Tibial nerve (tissue), 4 donors: Measurements from ENCODE around the gene DCP1B. TPM values are rescaled to one million over a fixed set of nuclear protein-coding genes. Genes with fewer than 3 reads are reported as not detected.

Source experiments
- DNase-seq, 2 donors: peaks; one replicate each; pipeline ENCODE4 v3.0.0-alpha.2; 2019; ENCODE audit warnings: low spot score in 2 of 2
- H3K27ac ChIP-seq, 4 donors: fragments of 200-600 bp; sonication (generic) in 3 of 4; one replicate each; pipeline ENCODE4 v1.5.1; 2017 to 2019; ENCODE audit warnings: mild to moderate bottlenecking in 1 of 4
- H3K27me3 ChIP-seq, 2 donors: fragments of 200-600 bp; sonication (generic) in 1 of 2; one replicate each; pipeline versions ENCODE4 v1.5.1 to v1.6.0; 2017 to 2019
- H3K36me3 ChIP-seq, 3 donors: fragments of 200-600 bp; sonication (generic); one replicate each; pipeline ENCODE4 v1.5.1; 2018 to 2019
- H3K4me1 ChIP-seq, 4 donors: fragments of 200-600 bp; sonication (generic) in 3 of 4; one replicate each; pipeline ENCODE4 v1.5.1; 2017 to 2019
- H3K4me3 ChIP-seq, 4 donors: fragments of 200-600 bp; sonication (generic) in 3 of 4; one replicate each; pipeline ENCODE4 v1.5.1; 2017 to 2019; ENCODE audit warnings: mild to moderate bottlenecking in 1 of 4, moderate library complexity in 1 of 4
- H3K9me3 ChIP-seq, 4 donors: fragments of 200-600 bp; sonication (generic) in 3 of 4; one replicate each; pipeline ENCODE4 v1.5.1; 2017 to 2019
- EP300 ChIP-seq, 2 donors: sonication (generic); formaldehyde crosslinking; IDR thresholded peaks; one replicate each; pipeline ENCODE4 v1.6.1; 2017; ENCODE audit warnings: antibody characterized with exemption in 2 of 2, mild to moderate bottlenecking in 1 of 2
- POLR2A ChIP-seq, 2 donors: fragments of 450-650 bp; IDR thresholded peaks; one replicate each; pipeline ENCODE4 v1.6.1; 2017; ENCODE audit warnings: antibody characterized with exemption in 2 of 2, mild to moderate bottlenecking in 2 of 2, moderate library complexity in 2 of 2
- WGBS, 2 donors: methylation state at CpG; one replicate each; pipeline ENCODE4 v1.1.5; 2018; 5-methylcytosine and 5-hydroxymethylcytosine counted together
- total RNA-seq, 4 donors: library from RNA; depleted of rRNA; stranded (reverse); fragments of >200 nt; gene quantifications; one replicate each; pipeline ENCODE4 v1.1.0, GENCODE V29; 2016
- TF ChIP-seq, protein P1 (sequence below), 5 experiments: fragments of 200-600 bp in 3 of 5; fragments of 450-650 bp in 2 of 5; sonication (generic) in 3 of 5; IDR thresholded peaks; one replicate each; pipeline ENCODE4 v1.5.1; 2016 to 2019; ENCODE audit warnings: antibody characterized with exemption in 5 of 5, mild to moderate bottlenecking in 3 of 5, moderate library complexity in 2 of 5

DCP1B gene
- total RNA-seq, 4 donors from 2014 or later, result 7.5 to 21.0 (median 13.3) TPM

DNA sequence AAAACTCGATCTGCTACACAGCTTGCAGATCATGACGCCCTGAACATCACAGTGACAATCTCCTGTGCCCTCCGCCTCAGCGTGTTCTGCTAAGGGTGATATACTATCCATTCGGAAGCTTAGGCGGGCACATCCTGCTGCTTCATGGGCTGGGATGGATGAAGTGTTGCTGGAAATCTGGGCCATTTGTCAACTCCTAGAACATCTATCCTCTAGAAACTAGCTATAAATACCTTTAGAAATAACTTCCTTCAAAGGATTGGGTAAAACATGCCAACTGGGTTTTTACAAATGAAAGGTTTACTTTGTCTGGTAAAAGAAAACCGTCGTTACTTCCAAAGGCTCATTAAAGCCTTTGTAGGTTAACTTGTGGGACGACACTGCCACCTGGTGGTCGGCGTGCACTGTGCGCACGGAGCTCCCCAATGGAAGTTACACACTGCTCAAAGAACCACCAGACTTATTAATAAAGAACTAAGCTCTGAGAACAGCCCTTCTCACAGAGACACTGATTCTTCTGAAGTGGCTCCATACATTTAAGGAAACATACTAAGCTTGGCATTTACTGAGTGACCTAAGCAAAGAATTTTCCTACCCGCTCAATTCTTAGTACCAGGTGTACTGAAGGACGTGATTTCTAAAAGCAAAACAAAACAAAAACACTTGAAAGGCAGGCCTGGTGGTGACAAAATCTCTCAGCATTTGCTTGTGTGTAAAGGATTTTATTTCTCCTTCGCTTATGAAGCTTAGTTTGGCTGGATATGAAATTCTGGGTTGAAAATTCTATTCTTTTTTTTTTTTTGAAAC lies 64.3 kb downstream of the DCP1B start:
- peaks cover 0 to 35% (median 3%) of the 10 kb centered on the region in 3 donors for H3K36me3 ChIP-seq
- H3K4me1 ChIP-seq, result peaks cover 0 to 24% (median 4%) of the 10 kb centered on the region in 4 donors
- no peaks in the 10 kb centered on the region for H3K9me3 ChIP-seq
- peak; percentile 86 to 95 for DNase-seq
- H3K27ac ChIP-seq, result peak overlapping the region; percentile 21 to 70 (median 58)
- no peaks in the 10 kb centered on the region for H3K27me3 ChIP-seq
- no peak overlapping the region for H3K4me3 ChIP-seq
- TF ChIP-seq POLR2A (IDR thresholded peaks at IDR 0.05), result no peak
- TF ChIP-seq, protein P1, sequence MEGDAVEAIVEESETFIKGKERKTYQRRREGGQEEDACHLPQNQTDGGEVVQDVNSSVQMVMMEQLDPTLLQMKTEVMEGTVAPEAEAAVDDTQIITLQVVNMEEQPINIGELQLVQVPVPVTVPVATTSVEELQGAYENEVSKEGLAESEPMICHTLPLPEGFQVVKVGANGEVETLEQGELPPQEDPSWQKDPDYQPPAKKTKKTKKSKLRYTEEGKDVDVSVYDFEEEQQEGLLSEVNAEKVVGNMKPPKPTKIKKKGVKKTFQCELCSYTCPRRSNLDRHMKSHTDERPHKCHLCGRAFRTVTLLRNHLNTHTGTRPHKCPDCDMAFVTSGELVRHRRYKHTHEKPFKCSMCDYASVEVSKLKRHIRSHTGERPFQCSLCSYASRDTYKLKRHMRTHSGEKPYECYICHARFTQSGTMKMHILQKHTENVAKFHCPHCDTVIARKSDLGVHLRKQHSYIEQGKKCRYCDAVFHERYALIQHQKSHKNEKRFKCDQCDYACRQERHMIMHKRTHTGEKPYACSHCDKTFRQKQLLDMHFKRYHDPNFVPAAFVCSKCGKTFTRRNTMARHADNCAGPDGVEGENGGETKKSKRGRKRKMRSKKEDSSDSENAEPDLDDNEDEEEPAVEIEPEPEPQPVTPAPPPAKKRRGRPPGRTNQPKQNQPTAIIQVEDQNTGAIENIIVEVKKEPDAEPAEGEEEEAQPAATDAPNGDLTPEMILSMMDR (IDR thresholded peaks at IDR 0.05), result peak; percentile 83 to 99 (median 94)
- peak; percentile 17 to 58 for TF ChIP-seq EP300 (IDR thresholded peaks at IDR 0.05)
- WGBS, 2 donors, result 33 to 34% methylated on average over 16 of the region's 16 CpGs

GRCh38 chr12:1939331-1939730 lies 64.9 kb downstream of the DCP1B start:
- Histone ChIP-seq H3K36me3 (peaks cover 0 to 30% (median 3%) of the 10 kb centered on the region in 3 donors), H3K4me1 (peaks cover 0 to 24% (median 4%) of the 10 kb centered on the region in 4 donors), H3K27me3 (no peaks in the 10 kb centered on the region), H3K9me3 (no peaks in the 10 kb centered on the region), H3K4me3 (no peak overlapping the region), H3K27ac (peak overlapping the region in 3 of 4 donors; percentile 52 to 70 (median 64))
- TF ChIP-seq POLR2A (IDR thresholded peaks at IDR 0.05) (no peak), EP300 (IDR thresholded peaks at IDR 0.05) (no peak)
- TF ChIP-seq, protein P1 (IDR thresholded peaks at IDR 0.05), result no peak
- no peak for DNase-seq
- 69 to 80% methylated on average over 10 of the region's 10 CpGs for WGBS, 2 donors

- Histone ChIP-seq H3K4me3 (no peak overlapping the region), H3K4me1 (peaks cover 0 to 24% (median 6%) of the 10 kb centered on the region in 4 donors), H3K36me3 (peaks cover 0 to 26% (median 3%) of the 10 kb centered on the region in 3 donors), H3K9me3 (no peaks in the 10 kb centered on the region), H3K27ac (peak overlapping the region; percentile 23 to 78 (median 63)), H3K27me3 (no peaks in the 10 kb centered on the region)
- DNase-seq, result no peak
- 76 to 78% methylated on average over 12 of the region's 12 CpGs for WGBS, 2 donors
- TF ChIP-seq POLR2A (IDR thresholded peaks at IDR 0.05) (no peak), EP300 (IDR thresholded peaks at IDR 0.05) (no peak)
- TF ChIP-seq, protein P1 (IDR thresholded peaks at IDR 0.05), result no peak
Observed at GRCh38 chr12:1937481-1938224, 66.6 kb downstream of the DCP1B start.

DNA sequence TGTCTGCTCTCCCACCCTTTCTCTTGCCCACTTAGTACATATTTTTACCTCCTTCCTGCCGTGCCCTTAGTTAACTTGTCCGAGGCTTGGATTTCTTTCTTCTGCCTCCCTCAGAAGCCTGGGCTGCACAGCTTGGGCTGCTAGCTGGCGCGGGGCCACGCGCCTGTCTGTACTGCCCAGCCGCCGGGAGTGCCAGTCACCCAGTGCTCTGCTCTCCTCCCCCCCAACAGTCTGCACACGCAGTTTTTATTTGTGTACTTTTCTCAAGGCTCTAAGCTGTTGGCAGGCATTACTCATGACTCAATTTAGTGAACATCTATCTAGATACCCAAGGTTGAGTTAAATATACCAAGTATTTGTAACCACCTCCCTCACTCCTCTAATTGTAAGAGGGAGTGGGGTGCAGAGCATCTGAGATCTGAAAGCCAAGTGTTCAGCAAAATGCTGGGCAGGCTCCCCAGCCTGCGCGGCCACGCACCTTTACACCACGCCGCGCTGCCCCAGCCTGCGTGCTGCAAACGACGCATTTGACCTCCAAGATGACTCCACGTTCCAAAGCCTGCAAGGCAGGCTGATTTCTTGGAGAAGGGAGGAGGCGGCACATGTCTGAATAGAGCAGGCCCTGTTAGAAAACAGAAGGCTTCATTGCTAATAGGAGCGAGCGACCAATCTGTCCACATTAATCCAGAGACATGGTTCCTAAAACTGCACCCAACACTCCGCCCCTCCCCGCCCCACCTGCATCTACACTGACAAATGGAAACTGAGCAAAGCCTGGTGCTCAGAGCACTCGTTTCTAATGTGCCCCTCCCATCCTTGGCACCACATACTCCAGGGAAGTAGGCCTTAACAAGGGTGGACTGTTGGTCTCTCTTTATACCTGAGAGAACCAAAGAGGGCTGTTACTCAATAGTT lies 67.6 kb downstream of the DCP1B start:
- no peaks in the 10 kb centered on the region for H3K9me3 ChIP-seq
- TF ChIP-seq POLR2A (IDR thresholded peaks at IDR 0.05) (peak in 1 of 2 donors; percentile 11), EP300 (IDR thresholded peaks at IDR 0.05) (peak in 1 of 2 donors; percentile 37)
- TF ChIP-seq, protein P1 (IDR thresholded peaks at IDR 0.05), result no peak
- H3K27ac ChIP-seq, result peak overlapping the region; percentile 23 to 78 (median 63)
- WGBS, 2 donors, result 56 to 67% methylated on average over 25 of the region's 25 CpGs
- no peak for DNase-seq
- no peaks in the 10 kb centered on the region for H3K27me3 ChIP-seq
- no peak overlapping the region for H3K4me3 ChIP-seq
- H3K36me3 ChIP-seq, result peaks cover 0 to 26% (median 3%) of the 10 kb centered on the region in 3 donors
- H3K4me1 ChIP-seq, result peaks cover 0 to 31% (median 6%) of the 10 kb centered on the region in 4 donors
